K562 (cell line): ENCODE results near the gene N4BP3. TPM values are rescaled to one million over a fixed set of nuclear protein-coding genes. Genes with fewer than 3 reads are reported as not detected.

Experiments used
- ARID4B ChIP-seq: sonication (generic); formaldehyde crosslinking; IDR thresholded peaks from 2 replicates; pipeline ENCODE4 v1.8.0; 2022; ENCODE audit warnings: mild to moderate bottlenecking, missing genetic modification reagents
- ASH1L ChIP-seq: fragments of 450-650 bp; IDR thresholded peaks from 2 replicates; pipeline ENCODE4 v1.6.1; 2018; ENCODE audit warnings: borderline replicate concordance, mild to moderate bottlenecking, low read depth; ENCODE audit not compliant: partially characterized antibody
- DPF2 ChIP-seq: fragments of 450-650 bp; IDR thresholded peaks from 2 replicates; pipeline ENCODE4 v1.6.1; 2016
- IRF2 ChIP-seq: sonication (generic); formaldehyde crosslinking; IDR thresholded peaks from 2 replicates; pipeline ENCODE4 v1.8.1; 2022; ENCODE audit warnings: mild to moderate bottlenecking, missing genetic modification reagents
- JUNB ChIP-seq: fragments of 450-650 bp; formaldehyde crosslinking; conservative IDR thresholded peaks from 2 replicates; pipeline ENCODE4 v1.4.0; 2020; ENCODE audit warnings: mild to moderate bottlenecking
- MITF ChIP-seq: IDR thresholded peaks from 2 replicates; pipeline ENCODE4 v1.6.1; 2014; ENCODE audit warnings: antibody characterized with exemption
- MYNN ChIP-seq, 2 experiments: sonication (generic); formaldehyde crosslinking in 1 of 2; IDR thresholded peaks; 2 replicates each; pipeline versions ENCODE4 v1.5.0 to v1.6.1; 2016 to 2020; ENCODE audit warnings: antibody characterized with exemption in 1 of 2, missing genetic modification reagents in 1 of 2
- PHF20 ChIP-seq: fragments of 450-650 bp; IDR thresholded peaks from 2 replicates; pipeline ENCODE4 v1.6.1; 2018; ENCODE audit not compliant: partially characterized antibody
- PRMT5 ChIP-seq: sonication (generic); formaldehyde crosslinking; IDR thresholded peaks from 2 replicates; pipeline ENCODE4 v1.5.0; 2020; ENCODE audit warnings: missing genetic modification reagents
- RBM34 ChIP-seq: fragments of 200-400 bp; formaldehyde crosslinking; IDR thresholded peaks from 2 replicates; pipeline ENCODE4 v1.6.1; 2018; ENCODE audit warnings: low read length, borderline replicate concordance; ENCODE audit not compliant: insufficient read depth
- ZNF121 ChIP-seq: sonication (generic); formaldehyde crosslinking; conservative IDR thresholded peaks from 2 replicates; pipeline ENCODE4 v1.8.0; 2022; ENCODE audit warnings: missing genetic modification reagents
- ZNF174 ChIP-seq: fragments of 250-450 bp; sonication (Bioruptor Pico); IDR thresholded peaks from 2 replicates; pipeline ENCODE4 v1.4.0; 2020; ENCODE audit warnings: mild to moderate bottlenecking
- ZNF407 ChIP-seq: fragments of 450-650 bp; IDR thresholded peaks from 2 replicates; pipeline ENCODE4 v1.6.1; 2016; ENCODE audit warnings: low read depth
- polyA plus RNA-seq, 8 experiments: library from polyadenylated mRNA; depleted of rRNA in 4 of 8; stranded (reverse) in 5 of 8; unstranded in 3 of 8; fragments of >200 nt; fragmentation: Nextera tagmentation in 2 of 8; fragmentation: Illumina TruSeq in 1 of 8; extraction: Ambion mirVana in 2 of 8; extraction: Trizol in 1 of 8; gene quantifications; 2 replicates each; pipeline versions ENCODE4 v1.2.1 to v1.2.3, GENCODE V29; 2011 to 2014; ENCODE audit warnings: inconsistent platforms in 1 of 8, missing spikeins in 1 of 8
- total RNA-seq, 7 experiments: library from RNA; depleted of rRNA in 6 of 7; stranded (reverse); fragments of >200 nt in 6 of 7; fragmentation: Illumina TruSeq in 2 of 7; extraction: Trizol in 2 of 7; gene quantifications; 2 replicates each; pipeline versions ENCODE4 v1.2.1 to v1.2.3, GENCODE V29; 2011 to 2021; ENCODE audit warnings: low replicate concordance in 1 of 7

N4BP3 gene
- total and polyA plus RNA-seq, 9 of the 15 experiments (the other 6 are each of a cell fraction or from before 2014, with no cell fraction given), result 0.06 to 7.0 (median 2.4) TPM

- TF ChIP-seq ZNF407 (no peak), ZNF174 (CRISPR knock-in tag) (no peak), ASH1L (no peak), PHF20 (peak; percentile 54), RBM34 (0 out of 2 replicates have a peak, but pooled peaks have one; percentile 39), ARID4B (CRISPR knock-in tag) (no peak; the same call in 1 of the 2 replicates), IRF2 (CRISPR knock-in tag) (0 out of 2 replicates have a peak, but pooled peaks have one; percentile 50), PRMT5 (CRISPR knock-in tag) (0 out of 2 replicates have a peak, but pooled peaks have one; percentile 33), JUNB (CRISPR knock-in tag) (no peak), DPF2 (no peak), ZNF121 (CRISPR knock-in tag) (no peak), MYNN (IDR thresholded peaks at IDR 0.05) (no peak), MYNN (CRISPR knock-in tag; IDR thresholded peaks at IDR 0.05) (no peak), MITF (no peak)
Observed at GRCh38 chr5:178130576-178131445, 17.5 kb downstream of the N4BP3 start, which contains the start of gene RMND5B (continued).
